Transverse colon (tissue), 4 donors: ENCODE data around the gene PARP16.

Source experiments
- CTCF ChIP-seq, 5 experiments: fragments of 200-600 bp in 3 of 5; fragments of 450-650 bp in 2 of 5; sonication (generic) in 3 of 5; IDR thresholded peaks; 1 replicate in 2 of 5; 2 replicates in 3 of 5; pipeline ENCODE4 v1.5.1; 2016 to 2017; ENCODE audit warnings: antibody characterized with exemption in 5 of 5, inconsistent platforms in 3 of 5, mild to moderate bottlenecking in 2 of 5, moderate library complexity in 1 of 5
- EP300 ChIP-seq: sonication (generic); formaldehyde crosslinking; IDR thresholded peaks from one replicate; pipeline ENCODE4 v1.6.1; 2017; ENCODE audit warnings: antibody characterized with exemption, low read depth
- POLR2A ChIP-seq: fragments of 450-650 bp; IDR thresholded peaks from one replicate; pipeline ENCODE4 v1.6.1; 2016; ENCODE audit warnings: antibody characterized with exemption, mild to moderate bottlenecking, moderate library complexity
- POLR2AphosphoS5 ChIP-seq, 3 donors: sonication (generic); formaldehyde crosslinking; IDR thresholded peaks; one replicate each; pipeline ENCODE4 v1.6.1; 2016; ENCODE audit warnings: antibody characterized with exemption in 3 of 3

GRCh38 chr15:65334586-65335231 lies 48.0 kb upstream of the PARP16 start:
- no peak for TF ChIP-seq CTCF (IDR thresholded peaks at IDR 0.05)
- TF ChIP-seq POLR2AphosphoS5 (IDR thresholded peaks at IDR 0.05): no peak
- no peak for TF ChIP-seq EP300
- TF ChIP-seq POLR2A: no peak
